ENCODE results near the gene SMARCC1.
"Not testable (repeated sequence)": the region's sequence is repeated elsewhere in the genome, so short reads cannot be mapped to it uniquely, and the experiment has no call there.

SMARCC1 gene

GRCh38 chr3:47772788-47773187 lies 8.9 kb downstream of the SMARCC1 start:
- no peak overlapping the region for H3K4me3 ChIP-seq (ENCODE audit: low read depth, low read length)
- ChIA-PET POLR2A (no interaction called here), CTCF (interaction anchor here (1.3 to 1.5 kb wide), 2 partner anchors 8 to 251 kb away, joined by 3 read pairs; no protein-coding TSS in a partner anchor)
- TF ChIP-seq, protein P1, sequence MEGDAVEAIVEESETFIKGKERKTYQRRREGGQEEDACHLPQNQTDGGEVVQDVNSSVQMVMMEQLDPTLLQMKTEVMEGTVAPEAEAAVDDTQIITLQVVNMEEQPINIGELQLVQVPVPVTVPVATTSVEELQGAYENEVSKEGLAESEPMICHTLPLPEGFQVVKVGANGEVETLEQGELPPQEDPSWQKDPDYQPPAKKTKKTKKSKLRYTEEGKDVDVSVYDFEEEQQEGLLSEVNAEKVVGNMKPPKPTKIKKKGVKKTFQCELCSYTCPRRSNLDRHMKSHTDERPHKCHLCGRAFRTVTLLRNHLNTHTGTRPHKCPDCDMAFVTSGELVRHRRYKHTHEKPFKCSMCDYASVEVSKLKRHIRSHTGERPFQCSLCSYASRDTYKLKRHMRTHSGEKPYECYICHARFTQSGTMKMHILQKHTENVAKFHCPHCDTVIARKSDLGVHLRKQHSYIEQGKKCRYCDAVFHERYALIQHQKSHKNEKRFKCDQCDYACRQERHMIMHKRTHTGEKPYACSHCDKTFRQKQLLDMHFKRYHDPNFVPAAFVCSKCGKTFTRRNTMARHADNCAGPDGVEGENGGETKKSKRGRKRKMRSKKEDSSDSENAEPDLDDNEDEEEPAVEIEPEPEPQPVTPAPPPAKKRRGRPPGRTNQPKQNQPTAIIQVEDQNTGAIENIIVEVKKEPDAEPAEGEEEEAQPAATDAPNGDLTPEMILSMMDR (IDR thresholded peaks at IDR 0.05; ENCODE audit: insufficient read depth, low read length, missing control alignments): no peak
- DNase-seq (ENCODE audit: low read depth, low spot score): no peak

DNA sequence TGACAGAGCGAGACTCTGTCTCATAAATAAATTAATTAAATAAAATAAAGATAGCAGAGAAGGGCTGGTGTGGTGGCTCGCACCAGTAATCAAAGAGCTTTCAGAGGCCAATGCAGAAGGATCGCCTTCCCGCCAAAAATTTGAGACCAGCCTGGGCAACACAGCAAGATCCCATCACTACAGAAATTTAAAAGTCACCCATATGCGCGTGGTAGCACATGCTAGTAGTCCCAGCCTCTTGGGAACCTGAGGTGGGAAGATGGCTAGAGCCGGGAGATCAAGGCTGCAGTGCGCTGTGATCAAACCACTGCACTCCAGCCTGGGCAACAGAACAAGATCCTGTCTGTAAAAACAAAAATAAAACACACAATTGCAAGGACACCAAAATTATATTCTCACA lies 9.6 kb downstream of the SMARCC1 start:
- no peak for DNase-seq (ENCODE audit: low read depth, low spot score)
- POLR2A ChIA-PET: no interaction called here
- no peak overlapping the region for H3K4me3 ChIP-seq (ENCODE audit: low read depth, low read length)
- TF ChIP-seq, protein P1 (IDR thresholded peaks at IDR 0.05; ENCODE audit: insufficient read depth, low read length, missing control alignments): no peak
- CTCF ChIA-PET: interaction anchor here (1.3 to 1.5 kb wide), 2 partner anchors 9 to 250 kb away, joined by 3 read pairs; no protein-coding TSS in a partner anchor

GRCh38 chr3:47766186-47766585 lies 15.5 kb downstream of the SMARCC1 start:
- TF ChIP-seq, protein P1 (IDR thresholded peaks at IDR 0.05; ENCODE audit: insufficient read depth, low read length, missing control alignments): no peak
- CTCF ChIA-PET: no interaction called here
- H3K4me3 ChIP-seq (ENCODE audit: low read depth, low read length): no peak overlapping the region
- POLR2A ChIA-PET: no interaction called here
- no peak for DNase-seq (ENCODE audit: low read depth, low spot score)

GRCh38 chr3:47762233-47762632 lies 19.5 kb downstream of the SMARCC1 start:
- ChIA-PET POLR2A (no interaction called here), CTCF (no interaction called here)
- TF ChIP-seq, protein P1 (IDR thresholded peaks at IDR 0.05; ENCODE audit: insufficient read depth, low read length, missing control alignments): no peak
- no peak for DNase-seq (ENCODE audit: low read depth, low spot score)
- no peak overlapping the region for H3K4me3 ChIP-seq (ENCODE audit: low read depth, low read length)

GRCh38 chr3:47761046-47761445 lies 20.6 kb downstream of the SMARCC1 start:
- DNase-seq (ENCODE audit: low read depth, low spot score): no peak
- ChIA-PET POLR2A (no interaction called here), CTCF (no interaction called here)
- TF ChIP-seq, protein P1 (IDR thresholded peaks at IDR 0.05; ENCODE audit: insufficient read depth, low read length, missing control alignments): no peak
- H3K4me3 ChIP-seq (ENCODE audit: low read depth, low read length): no peak overlapping the region

- POLR2A ChIA-PET; DNase-seq (ENCODE audit: low read depth, low spot score); H3K4me3 ChIP-seq (ENCODE audit: low read depth, low read length); CTCF ChIA-PET: not testable (repeated sequence)
Measured at GRCh38 chr3:47760207-47760606, 21.5 kb downstream of the SMARCC1 start.

- DNase-seq (ENCODE audit: low read depth, low spot score): no peak
- POLR2A ChIA-PET: no interaction called here
- CTCF ChIA-PET: no interaction called here
Measured at GRCh38 chr3:47758261-47759025, 23.2 kb downstream of the SMARCC1 start.

More at GRCh38 chr3:47758261-47759025, 23.2 kb downstream of the SMARCC1 start:
- TF ChIP-seq, protein P1 (IDR thresholded peaks at IDR 0.05; ENCODE audit: insufficient read depth, low read length, missing control alignments): no peak
- no peak overlapping the region for H3K4me3 ChIP-seq (ENCODE audit: low read depth, low read length)

All from AG04449 (cell line).